ENCODE results near the gene DBH.

GRCh38 chr9:133618726-133619125 lies 17.4 kb upstream of the DBH start:
- TF ChIP-seq, protein P1, sequence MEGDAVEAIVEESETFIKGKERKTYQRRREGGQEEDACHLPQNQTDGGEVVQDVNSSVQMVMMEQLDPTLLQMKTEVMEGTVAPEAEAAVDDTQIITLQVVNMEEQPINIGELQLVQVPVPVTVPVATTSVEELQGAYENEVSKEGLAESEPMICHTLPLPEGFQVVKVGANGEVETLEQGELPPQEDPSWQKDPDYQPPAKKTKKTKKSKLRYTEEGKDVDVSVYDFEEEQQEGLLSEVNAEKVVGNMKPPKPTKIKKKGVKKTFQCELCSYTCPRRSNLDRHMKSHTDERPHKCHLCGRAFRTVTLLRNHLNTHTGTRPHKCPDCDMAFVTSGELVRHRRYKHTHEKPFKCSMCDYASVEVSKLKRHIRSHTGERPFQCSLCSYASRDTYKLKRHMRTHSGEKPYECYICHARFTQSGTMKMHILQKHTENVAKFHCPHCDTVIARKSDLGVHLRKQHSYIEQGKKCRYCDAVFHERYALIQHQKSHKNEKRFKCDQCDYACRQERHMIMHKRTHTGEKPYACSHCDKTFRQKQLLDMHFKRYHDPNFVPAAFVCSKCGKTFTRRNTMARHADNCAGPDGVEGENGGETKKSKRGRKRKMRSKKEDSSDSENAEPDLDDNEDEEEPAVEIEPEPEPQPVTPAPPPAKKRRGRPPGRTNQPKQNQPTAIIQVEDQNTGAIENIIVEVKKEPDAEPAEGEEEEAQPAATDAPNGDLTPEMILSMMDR (conservative IDR thresholded peaks at IDR 0.05; ENCODE audit: low read depth, low read length), result no peak
- TF ChIP-seq EZH2 (IDR thresholded peaks at IDR 0.05; ENCODE audit: borderline replicate concordance, low read depth, low read length, poor library complexity, severe bottlenecking), result no peak
